ENCODE data around the gene GIMAP8.
A peak's percentile ranks its signal among the peaks of the same experiment; 100 is the strongest.
"Not testable (repeated sequence)": the region's sequence is repeated elsewhere in the genome, so short reads cannot be mapped to it uniquely, and the experiment has no call there.

Gene GIMAP8

DNA sequence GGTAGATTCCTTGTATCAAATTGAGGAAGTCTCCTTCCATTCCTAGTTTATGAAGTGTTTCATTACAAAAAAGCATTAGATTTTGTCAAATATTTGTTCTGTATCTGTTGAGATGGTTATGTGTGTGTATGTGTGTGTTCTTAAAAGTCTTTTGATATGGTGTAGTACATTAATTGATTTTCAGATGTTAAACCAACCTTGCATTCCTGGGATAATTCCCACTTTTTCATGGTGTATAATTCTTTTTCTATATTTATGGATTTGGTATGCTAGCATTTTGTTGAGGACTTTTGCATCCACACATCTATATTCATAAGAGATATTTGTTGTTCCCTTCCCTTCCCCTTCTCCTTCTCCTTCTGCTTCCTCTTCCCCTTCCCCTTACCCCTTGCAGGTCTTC lies 8.9 kb upstream of the GIMAP8 start:
- no peak for DNase-seq

DNA sequence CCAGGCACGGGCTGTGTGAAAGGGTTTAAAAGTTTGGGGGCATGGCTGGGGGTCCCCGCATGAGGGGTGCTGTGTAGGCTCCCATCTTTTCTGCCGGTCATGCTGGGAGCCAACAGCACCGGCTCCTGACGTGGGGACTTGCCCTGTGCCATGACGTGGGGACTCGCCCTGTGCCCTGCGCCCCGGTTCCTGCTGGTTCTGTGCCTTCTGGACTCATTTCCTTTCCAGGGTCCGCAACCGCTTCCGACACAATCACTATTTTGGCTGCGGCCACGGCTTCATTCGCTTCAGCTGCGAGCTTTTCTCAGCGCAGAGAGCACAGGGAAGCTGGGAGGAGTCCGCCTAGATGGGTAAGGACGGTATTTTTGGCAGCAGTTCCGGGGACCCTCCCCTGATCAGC lies 7.6 kb upstream of the GIMAP8 start:
- DNase-seq = no peak

GRCh38 chr7:150443793-150444540 lies 6.5 kb upstream of the GIMAP8 start:
- DNase-seq = no peak

DNA sequence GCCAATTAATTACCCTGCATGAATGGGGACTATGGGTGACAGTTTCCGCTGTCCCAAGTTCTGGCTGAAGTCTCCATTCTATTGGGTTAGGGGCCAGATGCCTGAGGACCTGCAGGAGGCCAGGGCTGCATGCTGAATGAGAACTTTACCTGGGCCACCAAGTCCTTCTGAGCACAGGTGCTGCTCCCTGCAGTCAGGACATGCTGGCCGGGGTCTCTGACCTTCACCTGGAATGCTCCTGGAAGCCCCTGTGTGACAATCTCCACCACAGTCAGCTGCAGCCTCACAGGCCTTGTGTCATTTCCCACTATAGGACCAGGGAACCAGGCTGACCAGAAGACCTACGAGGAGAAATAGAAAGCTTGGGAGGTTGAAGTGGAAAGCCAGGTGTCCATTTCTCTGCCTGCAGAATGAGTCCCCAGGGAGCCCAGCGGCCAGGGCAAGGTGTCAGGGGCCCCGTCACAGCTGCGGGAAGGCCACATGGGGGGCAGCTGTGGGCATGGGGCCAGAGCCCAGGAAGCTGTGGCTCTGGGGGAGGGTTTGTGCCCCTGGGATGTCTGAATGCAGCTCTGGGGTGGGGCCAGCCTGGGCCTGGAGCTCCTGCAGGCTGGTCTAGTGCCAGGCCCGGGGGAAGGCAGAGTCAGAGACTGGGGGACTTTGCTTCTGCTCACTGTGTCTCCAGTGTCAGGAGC lies 5.6 kb upstream of the GIMAP8 start:
- no peak for DNase-seq

GRCh38 chr7:150446288-150446938 lies 4.0 kb upstream of the GIMAP8 start:
- DNase-seq = no peak

GRCh38 chr7:150447966-150448788 lies 2.3 kb upstream of the GIMAP8 start:
- no peak for DNase-seq

DNA sequence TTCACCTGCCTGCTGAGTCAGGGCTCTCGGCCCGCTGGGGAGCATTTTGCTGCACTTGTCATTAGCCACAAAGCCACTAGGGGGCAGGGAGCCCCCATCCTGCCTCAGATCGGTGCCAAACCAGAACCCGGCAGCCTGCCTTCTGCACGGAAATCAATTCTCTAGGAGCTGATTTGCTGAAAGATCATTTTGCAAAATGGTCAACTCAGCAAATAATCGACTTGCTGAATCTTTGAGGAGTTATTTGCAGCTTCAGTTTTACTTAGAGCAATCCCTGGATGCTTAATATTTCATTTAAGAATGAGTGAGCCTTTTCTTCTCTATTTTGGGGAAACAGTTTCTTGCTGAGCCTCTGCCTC lies 1.7 kb upstream of the GIMAP8 start:
- DNase-seq = peak; percentile 41

DNA sequence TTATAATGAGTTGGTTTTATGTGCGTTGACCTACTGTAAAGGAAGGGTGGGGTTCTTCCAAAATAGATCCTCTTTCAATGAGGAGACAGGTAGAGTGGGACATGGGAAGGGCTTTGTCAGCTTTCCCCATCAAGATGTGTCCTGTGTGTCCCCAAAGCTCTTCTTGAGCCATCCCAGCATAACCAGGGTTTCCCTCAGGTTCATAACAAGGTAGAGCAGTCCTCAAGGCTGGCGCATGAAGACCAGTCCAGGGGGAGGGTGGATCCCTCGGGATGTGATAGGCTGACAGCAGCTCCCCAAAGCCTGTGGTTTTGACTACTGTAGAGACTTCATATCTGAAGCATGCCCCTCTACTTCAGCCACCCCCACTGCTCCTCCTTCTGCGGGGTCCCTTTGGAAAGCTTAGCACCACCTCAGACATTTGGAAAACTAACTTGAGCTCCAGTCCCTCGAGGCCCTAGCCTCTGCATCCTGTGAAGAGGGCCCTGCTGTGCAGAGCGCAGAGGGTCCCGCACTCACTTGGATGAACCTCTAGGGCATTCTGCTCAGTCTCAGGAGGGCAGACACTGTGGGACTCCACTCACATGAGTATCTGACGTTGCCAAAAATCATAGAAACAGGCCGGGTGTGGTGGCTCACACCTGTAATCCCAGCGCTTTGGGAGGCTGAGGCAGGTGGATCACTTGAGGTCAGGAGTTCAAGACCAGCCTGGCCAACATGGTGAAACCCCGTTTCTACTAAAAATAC lies 1.1 kb upstream of the GIMAP8 start:
- DNase-seq = no peak

GRCh38 chr7:150451097-150451793 lies 815 bp downstream of the GIMAP8 start:
- DNase-seq = no peak

- DNase-seq = no peak
Observed at GRCh38 chr7:150451833-150452461, 1.5 kb downstream of the GIMAP8 start.

DNA sequence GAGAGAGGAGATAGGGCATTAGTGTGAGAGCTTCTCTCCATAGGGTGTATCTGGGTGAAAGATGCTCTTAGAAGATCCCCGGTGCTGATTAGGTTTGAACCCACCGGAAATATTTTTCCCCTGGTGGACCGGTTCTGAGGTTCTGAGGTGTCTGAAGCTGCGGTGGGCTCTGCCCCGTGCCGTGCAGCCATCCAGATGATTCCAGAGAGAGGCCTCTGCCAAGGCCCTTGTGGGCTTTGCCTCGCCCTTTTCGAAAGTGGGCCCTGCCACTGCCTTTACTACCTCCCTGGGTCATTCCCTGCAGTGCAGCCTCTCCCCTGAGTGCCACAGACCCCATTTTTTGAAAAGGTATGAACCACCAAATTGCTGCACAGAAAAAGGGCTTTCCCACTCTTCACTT lies 2.8 kb downstream of the GIMAP8 start:
- no peak for DNase-seq

- no peak for DNase-seq
Observed at GRCh38 chr7:150453892-150454291, 3.5 kb downstream of the GIMAP8 start.

DNA sequence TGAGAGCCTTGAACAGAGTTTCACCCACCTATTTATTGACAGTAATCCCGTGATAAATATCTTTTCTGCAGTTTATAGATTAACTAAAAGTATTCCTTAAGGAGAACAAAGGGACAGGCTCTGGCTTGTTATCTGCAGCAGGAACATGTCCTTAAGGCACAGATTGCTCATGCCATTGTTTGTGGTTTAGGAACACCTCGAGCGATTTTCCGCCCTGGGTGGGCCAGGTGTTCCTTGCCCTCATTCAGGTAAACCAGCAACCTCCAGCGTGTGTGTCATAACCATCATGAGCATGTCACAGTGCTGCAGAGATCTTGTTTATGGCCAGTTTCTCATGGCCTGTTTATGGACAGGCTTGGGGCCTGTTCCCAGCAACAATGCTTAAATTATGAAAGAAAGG lies 6.6 kb downstream of the GIMAP8 start:
- DNase-seq = not testable (repeated sequence)

- DNase-seq = no peak
Observed at GRCh38 chr7:150458235-150458634, 7.8 kb downstream of the GIMAP8 start.

- no peak for DNase-seq
Observed at GRCh38 chr7:150458756-150459155, 8.3 kb downstream of the GIMAP8 start.

DNA sequence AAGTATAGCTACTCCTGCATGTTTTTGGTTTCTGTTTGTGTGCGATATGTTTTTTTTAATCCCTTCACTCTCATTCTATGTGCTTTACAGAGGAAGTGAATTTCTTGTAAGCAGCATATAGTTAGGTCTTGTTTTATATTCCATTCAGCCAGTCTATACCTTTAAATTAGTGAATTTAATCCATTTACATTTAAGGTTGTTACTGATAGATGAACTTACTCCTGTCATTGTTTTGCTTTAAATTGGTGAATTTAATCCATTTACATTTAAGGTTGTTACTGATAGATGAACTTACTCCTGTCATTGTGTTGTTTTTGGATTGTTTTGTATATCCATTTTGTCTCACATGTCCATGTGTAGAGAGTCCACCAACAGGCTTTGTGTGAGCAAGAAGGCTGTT lies 11.1 kb downstream of the GIMAP8 start:
- DNase-seq = no peak

DNA sequence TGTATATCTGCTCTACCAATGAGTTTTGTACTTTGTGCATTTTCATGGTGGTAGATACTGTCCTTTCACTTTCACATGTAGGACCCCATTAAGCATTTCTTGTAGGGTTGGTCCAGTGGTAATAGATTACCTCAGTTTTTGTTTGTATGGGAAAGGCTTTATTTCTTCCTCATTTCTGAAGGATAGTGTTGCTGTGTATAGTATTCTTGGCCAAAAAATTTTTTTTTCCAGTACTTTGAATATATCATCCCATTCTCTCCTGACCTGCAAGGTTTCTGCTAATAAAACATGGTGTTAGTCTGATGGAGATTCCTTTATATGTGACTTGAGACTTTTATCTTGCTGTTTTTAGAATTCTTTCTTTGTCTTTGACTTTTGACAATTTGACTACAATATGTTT lies 12.0 kb downstream of the GIMAP8 start:
- no peak for DNase-seq

DNA sequence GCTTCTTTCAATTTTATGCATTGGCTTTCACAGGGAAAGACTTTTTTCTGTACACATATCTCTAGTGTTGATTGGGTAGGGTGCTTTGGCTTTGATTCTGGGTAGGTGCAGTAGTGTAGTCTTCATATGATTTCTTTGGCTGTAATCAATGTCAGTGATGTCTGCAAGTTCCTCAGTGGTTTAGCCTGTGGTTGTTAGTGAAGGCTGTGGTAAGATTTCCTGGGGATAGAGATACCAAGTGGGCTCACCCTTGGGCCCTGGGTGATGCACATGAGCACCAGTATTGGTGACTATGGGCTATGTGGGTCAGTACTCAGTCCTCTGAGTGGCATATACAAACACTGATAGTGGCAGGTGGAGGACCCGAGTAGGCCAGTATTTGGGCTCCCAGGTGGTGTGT lies 13.0 kb downstream of the GIMAP8 start:
- DNase-seq = no peak

- DNase-seq = no peak
Observed at GRCh38 chr7:150464962-150465361, 14.5 kb downstream of the GIMAP8 start.

DNA sequence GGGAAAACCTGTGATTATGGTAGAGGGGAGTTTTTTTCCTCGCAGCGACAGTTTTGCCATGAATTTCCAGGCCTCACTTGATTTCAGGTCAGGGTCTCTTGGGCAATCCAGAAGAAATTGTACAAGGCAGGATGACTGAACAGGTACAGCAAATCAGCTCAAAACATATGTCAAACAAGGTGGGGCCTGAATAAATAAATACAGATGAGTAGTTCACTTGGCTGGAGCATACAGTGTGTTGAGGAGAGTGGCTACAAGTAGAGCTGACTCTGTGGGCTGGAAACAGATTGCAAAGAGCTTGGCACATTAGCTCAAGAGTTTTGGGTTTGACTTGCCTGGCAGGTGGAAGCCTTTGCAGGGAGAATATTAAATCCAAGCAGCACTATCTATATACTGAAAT lies 15.0 kb downstream of the GIMAP8 start:
- DNase-seq = no peak

GRCh38 chr7:150466477-150466876 lies 16.0 kb downstream of the GIMAP8 start:
- DNase-seq = no peak

DNA sequence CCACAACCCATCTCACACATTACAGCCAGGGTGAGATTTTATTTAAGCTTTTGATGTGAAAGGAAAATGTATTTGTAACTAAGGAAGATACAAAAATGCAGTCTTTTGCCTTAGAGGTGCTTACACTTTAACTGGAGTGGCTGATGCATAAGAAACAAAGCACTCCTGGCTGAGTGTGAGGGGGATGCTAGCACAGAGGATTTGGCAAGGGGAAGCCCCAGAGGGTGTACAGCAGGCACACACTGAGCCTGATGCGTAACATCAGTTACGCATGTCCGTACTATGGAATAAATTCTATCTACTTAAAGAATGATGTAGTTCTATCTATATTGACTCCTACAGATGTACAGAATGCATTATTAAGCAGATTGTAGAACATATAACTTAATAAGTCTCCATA lies 17.8 kb downstream of the GIMAP8 start:
- no peak for DNase-seq
